ENCODE measurements around the gene RAB28.

RAB28 gene

GRCh38 chr4:13509442-13509841, 25.3 kb upstream of the RAB28 start:
- no peak for DNase-seq (ENCODE audit: low read depth)
- no peak for TF ChIP-seq CTCF (IDR thresholded peaks at IDR 0.05; ENCODE audit: low read length, missing control alignments)
- no peak overlapping the region for H3K4me3 ChIP-seq (replicated peaks; ENCODE audit: low read depth, low read length)

- TF ChIP-seq CTCF (IDR thresholded peaks at IDR 0.05; ENCODE audit: low read length, missing control alignments): no peak
- DNase-seq (ENCODE audit: low read depth): no peak
- no peak overlapping the region for H3K4me3 ChIP-seq (replicated peaks; ENCODE audit: low read depth, low read length)
Measured at GRCh38 chr4:13504374-13504773, 20.2 kb upstream of the RAB28 start.

- TF ChIP-seq CTCF (IDR thresholded peaks at IDR 0.05; ENCODE audit: low read length, missing control alignments): no peak
- DNase-seq (ENCODE audit: low read depth): no peak
- no peak overlapping the region for H3K4me3 ChIP-seq (replicated peaks; ENCODE audit: low read depth, low read length)
Measured at GRCh38 chr4:13498469-13498868, 14.3 kb upstream of the RAB28 start.

- TF ChIP-seq CTCF (IDR thresholded peaks at IDR 0.05; ENCODE audit: low read length, missing control alignments): no peak
- no peak for DNase-seq (ENCODE audit: low read depth)
- no peak overlapping the region for H3K4me3 ChIP-seq (replicated peaks; ENCODE audit: low read depth, low read length)
Measured at GRCh38 chr4:13496605-13497004, 12.5 kb upstream of the RAB28 start.

GRCh38 chr4:13495753-13496152, 11.6 kb upstream of the RAB28 start:
- H3K4me3 ChIP-seq (replicated peaks; ENCODE audit: low read depth, low read length): no peak overlapping the region
- no peak for DNase-seq (ENCODE audit: low read depth)

GRCh38 chr4:13493793-13494192, 9.7 kb upstream of the RAB28 start:
- no peak for DNase-seq (ENCODE audit: low read depth)
- TF ChIP-seq CTCF (IDR thresholded peaks at IDR 0.05; ENCODE audit: low read length, missing control alignments): no peak
- no peak overlapping the region for H3K4me3 ChIP-seq (replicated peaks; ENCODE audit: low read depth, low read length)

More at GRCh38 chr4:13495753-13496152, 11.6 kb upstream of the RAB28 start:
- no peak for TF ChIP-seq CTCF (IDR thresholded peaks at IDR 0.05; ENCODE audit: low read length, missing control alignments)

GRCh38 chr4:13492747-13493146, 8.6 kb upstream of the RAB28 start:
- no peak overlapping the region for H3K4me3 ChIP-seq (replicated peaks; ENCODE audit: low read depth, low read length)
- no peak for DNase-seq (ENCODE audit: low read depth)
- no peak for TF ChIP-seq CTCF (IDR thresholded peaks at IDR 0.05; ENCODE audit: low read length, missing control alignments)
